Spleen (tissue), 7 donors: ENCODE data around the gene SYNRG.

Experiments used
- POLR2A ChIP-seq, 3 donors: fragments of 450-650 bp; IDR thresholded peaks; one replicate each; pipeline ENCODE4 v1.5.1; 2017; ENCODE audit warnings: antibody characterized with exemption in 3 of 3, mild to moderate bottlenecking in 1 of 3
- POLR2AphosphoS5 ChIP-seq, 3 donors: sonication (generic); formaldehyde crosslinking; IDR thresholded peaks; one replicate each; pipeline ENCODE4 v1.5.1; 2017; ENCODE audit warnings: antibody characterized with exemption in 3 of 3
- TF ChIP-seq, protein P1 (sequence below), 11 experiments: fragments of 200-600 bp in 7 of 11; fragments of 450-650 bp in 4 of 11; sonication (generic) in 4 of 11; IDR thresholded peaks in 8 of 11; conservative IDR thresholded peaks in 3 of 11; 1 replicate in 7 of 11; 2 replicates in 4 of 11; pipeline versions ENCODE4 v1.4.0 to v1.8.0; 2016 to 2021; ENCODE audit warnings: antibody characterized with exemption in 11 of 11, inconsistent platforms in 4 of 11, mild to moderate bottlenecking in 1 of 11
- donor health status: DM: no; HTN: no; CAD: no; lungs with moderate emphysema.
- donor health status: DM: no; HTN: no; CAD: no.
- donor health status: DM: no; HTN: no; CAD: no.

DNA sequence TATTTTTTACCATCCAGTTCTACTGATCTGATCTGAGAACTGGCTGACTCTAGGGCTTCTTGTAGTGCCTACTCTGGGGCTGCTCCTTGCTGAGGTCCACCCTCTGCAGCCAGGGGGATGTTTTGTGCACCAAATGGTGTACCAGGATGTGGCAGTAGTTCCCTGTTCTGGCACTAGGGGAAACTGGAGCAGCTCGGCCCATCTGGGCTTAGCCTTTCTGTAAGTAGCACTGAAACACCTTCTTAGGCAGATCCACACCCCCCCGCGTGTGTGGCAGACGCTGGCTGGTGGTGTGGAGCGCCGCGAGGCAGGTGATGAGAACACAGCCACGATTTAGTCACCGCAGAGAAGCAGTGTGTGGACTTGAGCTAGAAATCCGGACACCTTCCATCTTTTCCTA lies 102.5 kb downstream of the SYNRG start:
- TF ChIP-seq, protein P1, sequence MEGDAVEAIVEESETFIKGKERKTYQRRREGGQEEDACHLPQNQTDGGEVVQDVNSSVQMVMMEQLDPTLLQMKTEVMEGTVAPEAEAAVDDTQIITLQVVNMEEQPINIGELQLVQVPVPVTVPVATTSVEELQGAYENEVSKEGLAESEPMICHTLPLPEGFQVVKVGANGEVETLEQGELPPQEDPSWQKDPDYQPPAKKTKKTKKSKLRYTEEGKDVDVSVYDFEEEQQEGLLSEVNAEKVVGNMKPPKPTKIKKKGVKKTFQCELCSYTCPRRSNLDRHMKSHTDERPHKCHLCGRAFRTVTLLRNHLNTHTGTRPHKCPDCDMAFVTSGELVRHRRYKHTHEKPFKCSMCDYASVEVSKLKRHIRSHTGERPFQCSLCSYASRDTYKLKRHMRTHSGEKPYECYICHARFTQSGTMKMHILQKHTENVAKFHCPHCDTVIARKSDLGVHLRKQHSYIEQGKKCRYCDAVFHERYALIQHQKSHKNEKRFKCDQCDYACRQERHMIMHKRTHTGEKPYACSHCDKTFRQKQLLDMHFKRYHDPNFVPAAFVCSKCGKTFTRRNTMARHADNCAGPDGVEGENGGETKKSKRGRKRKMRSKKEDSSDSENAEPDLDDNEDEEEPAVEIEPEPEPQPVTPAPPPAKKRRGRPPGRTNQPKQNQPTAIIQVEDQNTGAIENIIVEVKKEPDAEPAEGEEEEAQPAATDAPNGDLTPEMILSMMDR (IDR thresholded peaks at IDR 0.05 in 8 of 11, conservative IDR thresholded peaks at IDR 0.05 in 3 of 11) = peak in 3 of 11 experiments; percentile 21 to 30 (median 27)
- no peak for TF ChIP-seq POLR2AphosphoS5 (IDR thresholded peaks at IDR 0.05)
- TF ChIP-seq POLR2A (IDR thresholded peaks at IDR 0.05) = no peak
